ENCODE results near the gene KDELR1. TPM values are rescaled to one million over a fixed set of nuclear protein-coding genes. Genes with fewer than 3 reads are reported as not detected.

The KDELR1 gene
- total RNA-seq, 1 experiment from 2014 or later: 198 TPM

DNA sequence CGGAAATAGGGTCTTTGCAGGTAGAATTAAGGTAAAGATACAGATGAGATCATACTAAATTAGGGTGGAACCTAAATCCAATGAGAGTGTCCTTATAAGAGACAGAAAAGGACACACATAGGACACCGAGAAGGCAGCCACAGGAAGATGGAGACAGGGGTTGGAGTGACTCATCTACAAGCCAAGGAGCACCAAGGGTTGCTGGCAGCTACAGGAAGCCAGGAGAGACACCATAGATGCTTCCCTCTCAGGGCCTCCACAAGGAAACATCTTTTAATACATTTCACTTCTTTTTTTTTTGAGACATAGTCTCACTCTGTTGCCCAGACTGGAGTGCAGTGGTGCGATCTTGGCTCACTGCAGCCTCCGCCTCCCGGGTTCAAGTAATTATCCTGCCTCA lies 37.7 kb downstream of the KDELR1 start:
- H3K9me3 ChIP-seq (ENCODE audit: control insufficient read depth, low read depth, low read length): no peaks in the 10 kb centered on the region
- H2BK20ac ChIP-seq (ENCODE audit: low read depth, low read length, poor library complexity, severe bottlenecking): no peak overlapping the region
- H3K27me3 ChIP-seq (ENCODE audit: insufficient read depth, low read length): no peaks in the 10 kb centered on the region
- no peak overlapping the region for H3K4me2 ChIP-seq (ENCODE audit: insufficient read depth, insufficient read length, low read length)
- Mint-ChIP-seq H3K4me1 (peaks cover 5 to 12% of the 10 kb centered on the region in 2 experiments), H3K27me3 (ENCODE audit: low read depth) (no peaks in the 10 kb centered on the region), H3K4me3 (no peak overlapping the region), H3K9me3 (no peaks in the 10 kb centered on the region), H3K27ac (no peak overlapping the region), H3K36me3 (ENCODE audit: insufficient read depth in 1 of 3, low read depth in 3 of 3) (peaks cover 0 to 8% (median 4%) of the 10 kb centered on the region in 3 experiments; a peak in 5 of 7 replicates)
- H3K27ac ChIP-seq (ENCODE audit: insufficient read length, low read depth, low read length): no peak overlapping the region
- H4K20me1 ChIP-seq (ENCODE audit: control insufficient read depth, insufficient read depth, insufficient read length): no peaks in the 10 kb centered on the region
- H3K14ac ChIP-seq (ENCODE audit: insufficient read depth, low read length): no peak overlapping the region
- H2AK5ac ChIP-seq (ENCODE audit: insufficient read length, low read length): no peak overlapping the region
- H2BK120ac ChIP-seq (ENCODE audit: low read depth, low read length, poor library complexity, severe bottlenecking): no peak overlapping the region
- no peak for DNase-seq
- H3K4ac ChIP-seq (ENCODE audit: low read depth, low read length): no peak overlapping the region
- H3K9ac ChIP-seq (ENCODE audit: extremely low read depth, insufficient read length, low read length): no peak overlapping the region
- H3K79me2 ChIP-seq (ENCODE audit: insufficient read depth, low read length): no peaks in the 10 kb centered on the region
- no peak overlapping the region for H2BK12ac ChIP-seq (ENCODE audit: insufficient read length, low read depth, low read length)
- no peaks in the 10 kb centered on the region for H3K4me1 ChIP-seq (ENCODE audit: insufficient read depth, low read length)
- WGBS (ENCODE audit: extremely low coverage, insufficient read length, low lambda C conversion rate): no CpG with 5 or more reads among the region's 5 CpGs
- H2AFZ ChIP-seq (ENCODE audit: low read length): no peak overlapping the region
- no peak for TF ChIP-seq CTCF (conservative IDR thresholded peaks at IDR 0.05)
- no peak overlapping the region for H3K56ac ChIP-seq (ENCODE audit: insufficient read length, low read depth, low read length)
- H2BK5ac ChIP-seq (ENCODE audit: insufficient read length, low read length): no peak overlapping the region
- H3K23ac ChIP-seq (ENCODE audit: insufficient read length, low read depth, low read length): no peak overlapping the region
- no peak overlapping the region for H4K8ac ChIP-seq (replicated peaks; ENCODE audit: insufficient read length, low read depth, low read length)
- no peak overlapping the region for H3K18ac ChIP-seq (ENCODE audit: insufficient read length, low read depth, low read length)
- no peak overlapping the region for H4K5ac ChIP-seq (ENCODE audit: insufficient read length, low read depth, low read length)
- no peak overlapping the region for H2BK15ac ChIP-seq (ENCODE audit: low read depth, low read length)
- no peaks in the 10 kb centered on the region for H3K23me2 ChIP-seq (ENCODE audit: insufficient read length, low read depth, low read length, poor library complexity, severe bottlenecking)
- no peak overlapping the region for H3T11ph ChIP-seq (ENCODE audit: low read length)
- no peak overlapping the region for H4K91ac ChIP-seq (ENCODE audit: insufficient read length, low read depth, low read length)
- no peaks in the 10 kb centered on the region for H3K79me1 ChIP-seq (ENCODE audit: insufficient read depth, low read depth, low read length, poor library complexity, severe bottlenecking)
